ENCODE results near the gene PPM1B.
"Not testable (repeated sequence)": the region's sequence is repeated elsewhere in the genome, so short reads cannot be mapped to it uniquely, and the experiment has no call there.

PPM1B gene

GRCh38 chr2:44195714-44196113, 27.0 kb downstream of the PPM1B start:
- in situ Hi-C loops (cut with HindIII; ENCODE audit: low sequenced_read_pairs) = no loop called here

- in situ Hi-C loops (cut with HindIII; ENCODE audit: low sequenced_read_pairs) = no loop called here
Observed at GRCh38 chr2:44197816-44198215, 29.1 kb downstream of the PPM1B start.

- in situ Hi-C loops (cut with HindIII; ENCODE audit: low sequenced_read_pairs) = no loop called here
Observed at GRCh38 chr2:44200011-44200410, 31.3 kb downstream of the PPM1B start.

GRCh38 chr2:44200759-44201158, 32.1 kb downstream of the PPM1B start:
- in situ Hi-C loops (cut with HindIII; ENCODE audit: low sequenced_read_pairs) = no loop called here

- in situ Hi-C loops (cut with HindIII; ENCODE audit: low sequenced_read_pairs) = no loop called here
Observed at GRCh38 chr2:44201648-44202165, 33.0 kb downstream of the PPM1B start.

GRCh38 chr2:44203542-44203941, 34.9 kb downstream of the PPM1B start:
- in situ Hi-C loops (cut with HindIII; ENCODE audit: low sequenced_read_pairs) = no loop called here

GRCh38 chr2:44205169-44205568, 36.5 kb downstream of the PPM1B start:
- in situ Hi-C loops (cut with HindIII; ENCODE audit: low sequenced_read_pairs) = no loop called here

GRCh38 chr2:44207102-44207501, 38.4 kb downstream of the PPM1B start:
- in situ Hi-C loops (cut with HindIII; ENCODE audit: low sequenced_read_pairs) = no loop called here

GRCh38 chr2:44207648-44208047, 39.0 kb downstream of the PPM1B start:
- in situ Hi-C loops (cut with HindIII; ENCODE audit: low sequenced_read_pairs) = not testable (repeated sequence)

- in situ Hi-C loops (cut with HindIII; ENCODE audit: low sequenced_read_pairs) = no loop called here
Observed at GRCh38 chr2:44210362-44210761, 41.7 kb downstream of the PPM1B start.

GRCh38 chr2:44211183-44211582, 42.5 kb downstream of the PPM1B start:
- in situ Hi-C loops (cut with HindIII; ENCODE audit: low sequenced_read_pairs) = no loop called here

- in situ Hi-C loops (cut with HindIII; ENCODE audit: low sequenced_read_pairs) = no loop called here
Observed at GRCh38 chr2:44212302-44212701, 43.6 kb downstream of the PPM1B start.

- in situ Hi-C loops (cut with HindIII; ENCODE audit: low sequenced_read_pairs) = no loop called here
Observed at GRCh38 chr2:44215827-44216226, 47.2 kb downstream of the PPM1B start.

GRCh38 chr2:44218771-44219170, 50.1 kb downstream of the PPM1B start:
- in situ Hi-C loops (cut with HindIII; ENCODE audit: low sequenced_read_pairs) = no loop called here

GRCh38 chr2:44226753-44227152, 58.1 kb downstream of the PPM1B start:
- in situ Hi-C loops (cut with HindIII; ENCODE audit: low sequenced_read_pairs) = no loop called here

- in situ Hi-C loops (cut with HindIII; ENCODE audit: low sequenced_read_pairs) = no loop called here
Observed at GRCh38 chr2:44230378-44230777, 61.7 kb downstream of the PPM1B start.

- in situ Hi-C loops (cut with HindIII; ENCODE audit: low sequenced_read_pairs) = no loop called here
Observed at GRCh38 chr2:44233450-44234128, 64.9 kb downstream of the PPM1B start.

GRCh38 chr2:44237221-44237620, 68.5 kb downstream of the PPM1B start:
- in situ Hi-C loops (cut with HindIII; ENCODE audit: low sequenced_read_pairs) = no loop called here

- in situ Hi-C loops (cut with HindIII; ENCODE audit: low sequenced_read_pairs) = no loop called here
Observed at GRCh38 chr2:44242904-44243303, 74.2 kb downstream of the PPM1B start.

- in situ Hi-C loops (cut with HindIII; ENCODE audit: low sequenced_read_pairs) = no loop called here
Observed at GRCh38 chr2:44244135-44244871, 75.6 kb downstream of the PPM1B start.

- in situ Hi-C loops (cut with HindIII; ENCODE audit: low sequenced_read_pairs) = no loop called here
Observed at GRCh38 chr2:44245083-44245861, 76.6 kb downstream of the PPM1B start.

- in situ Hi-C loops (cut with HindIII; ENCODE audit: low sequenced_read_pairs) = no loop called here
Observed at GRCh38 chr2:44246436-44246835, 77.8 kb downstream of the PPM1B start.
